ENCODE measurements around the gene LANCL2.

DNA sequence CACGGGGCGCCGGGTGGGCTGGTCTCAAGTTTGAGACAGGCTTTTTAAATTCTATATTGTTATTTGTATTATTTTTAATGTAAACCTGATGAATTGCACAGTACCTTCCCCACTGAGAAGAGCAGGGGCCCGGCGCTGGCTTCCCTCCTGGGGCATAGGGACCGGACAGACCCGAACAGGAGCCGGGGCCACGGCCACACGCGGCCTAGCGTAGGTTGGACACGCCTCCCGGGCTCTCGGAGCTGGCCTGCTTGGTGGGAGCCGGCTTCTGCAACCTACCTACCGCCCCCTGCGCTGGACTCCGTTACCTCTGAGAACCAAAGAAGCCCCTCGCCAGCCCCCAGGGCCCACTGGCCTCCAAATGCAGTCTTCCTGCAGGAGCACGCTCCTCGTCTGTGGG, 19.8 kb upstream of the LANCL2 start:
- TF ChIP-seq, protein P1, sequence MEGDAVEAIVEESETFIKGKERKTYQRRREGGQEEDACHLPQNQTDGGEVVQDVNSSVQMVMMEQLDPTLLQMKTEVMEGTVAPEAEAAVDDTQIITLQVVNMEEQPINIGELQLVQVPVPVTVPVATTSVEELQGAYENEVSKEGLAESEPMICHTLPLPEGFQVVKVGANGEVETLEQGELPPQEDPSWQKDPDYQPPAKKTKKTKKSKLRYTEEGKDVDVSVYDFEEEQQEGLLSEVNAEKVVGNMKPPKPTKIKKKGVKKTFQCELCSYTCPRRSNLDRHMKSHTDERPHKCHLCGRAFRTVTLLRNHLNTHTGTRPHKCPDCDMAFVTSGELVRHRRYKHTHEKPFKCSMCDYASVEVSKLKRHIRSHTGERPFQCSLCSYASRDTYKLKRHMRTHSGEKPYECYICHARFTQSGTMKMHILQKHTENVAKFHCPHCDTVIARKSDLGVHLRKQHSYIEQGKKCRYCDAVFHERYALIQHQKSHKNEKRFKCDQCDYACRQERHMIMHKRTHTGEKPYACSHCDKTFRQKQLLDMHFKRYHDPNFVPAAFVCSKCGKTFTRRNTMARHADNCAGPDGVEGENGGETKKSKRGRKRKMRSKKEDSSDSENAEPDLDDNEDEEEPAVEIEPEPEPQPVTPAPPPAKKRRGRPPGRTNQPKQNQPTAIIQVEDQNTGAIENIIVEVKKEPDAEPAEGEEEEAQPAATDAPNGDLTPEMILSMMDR (IDR thresholded peaks at IDR 0.05; ENCODE audit: low read depth, low read length), result no peak
- no peak for TF ChIP-seq EZH2phosphoT487 (IDR thresholded peaks at IDR 0.05; ENCODE audit: low read depth)

Data from OCI-LY3 (cell line).